Measurements from ENCODE around the gene ARHGAP45.
A peak's percentile ranks its signal among the peaks of the same experiment; 100 is the strongest.

ARHGAP45 gene

DNA sequence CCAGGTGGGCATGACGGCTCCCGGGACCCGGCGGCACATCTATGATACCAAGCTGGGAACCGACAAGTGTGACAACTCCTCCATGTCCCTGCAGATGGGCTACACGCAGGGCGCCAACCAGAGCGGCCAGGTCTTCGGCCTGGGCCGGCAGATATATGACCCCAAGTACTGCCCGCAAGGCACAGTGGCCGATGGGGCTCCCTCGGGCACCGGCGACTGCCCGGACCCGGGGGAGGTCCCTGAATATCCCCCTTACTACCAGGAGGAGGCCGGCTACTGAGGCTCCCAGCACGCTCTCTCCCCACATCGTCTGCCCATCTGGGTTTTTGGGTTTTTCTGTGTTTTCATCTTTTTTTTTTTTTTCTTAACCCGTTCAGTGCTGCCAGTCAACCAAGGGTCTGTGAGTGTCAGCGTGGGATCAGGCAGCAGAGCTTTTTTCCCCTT is 29.3 kb upstream of the ARHGAP45 start:
- H3K4me1 ChIP-seq (ENCODE audit: control extremely low read depth in 1 of 4, control insufficient read depth in 4 of 4, insufficient read depth in 4 of 4, low read length in 3 of 4) = peaks cover 6 to 46% (median 44%) of the 10 kb centered on the region in 4 experiments
- H3K36me3 ChIP-seq (ENCODE audit: control insufficient read depth in 4 of 4, insufficient read depth in 4 of 4, low read length in 3 of 4) = peaks cover 0 to 31% (median 19%) of the 10 kb centered on the region in 4 experiments
- 70% methylated on average over 15 of the region's 22 CpGs for WGBS (ENCODE audit: insufficient coverage)
- ChIA-PET POLR2A (interaction anchor here (0.6 to 1.4 kb wide), 5 partner anchors 9 to 1587 kb away, joined by 3 to 4 read pairs (median 3); partner anchors contain the start of genes ARHGAP45 and CNN2), CTCF (interaction anchor here (0.9 to 7.2 kb wide), 4 partner anchors 9 to 56 kb away, joined by 3 to 44 read pairs (median 3); partner anchors contain the start of gene CNN2)
- H3K4me3 ChIP-seq (ENCODE audit: control insufficient read depth in 1 of 7, extremely low read depth in 1 of 7, insufficient read depth in 4 of 7, low read depth in 2 of 7, low read length in 6 of 7) = peak overlapping the region in 4 of 7 experiments; percentile 27 to 57 (median 45)
- no peaks in the 10 kb centered on the region for H3K9me3 ChIP-seq (ENCODE audit: control extremely low read depth in 1 of 5, control insufficient read depth in 4 of 5, insufficient read depth in 2 of 5, low read depth in 1 of 5, low read length in 4 of 5)
- peak overlapping the region in 1 of 2 experiments; percentile 74 for H3K27ac ChIP-seq (ENCODE audit: insufficient read depth in 1 of 2, low read depth in 1 of 2, low read length in 2 of 2, poor library complexity in 1 of 2, severe bottlenecking in 2 of 2)
- no peak for DNase-seq
- no peaks in the 10 kb centered on the region for H3K27me3 ChIP-seq (replicated peaks in 2 of 5; ENCODE audit: control insufficient read depth in 4 of 5, insufficient read depth in 5 of 5, low read length in 4 of 5)

DNA sequence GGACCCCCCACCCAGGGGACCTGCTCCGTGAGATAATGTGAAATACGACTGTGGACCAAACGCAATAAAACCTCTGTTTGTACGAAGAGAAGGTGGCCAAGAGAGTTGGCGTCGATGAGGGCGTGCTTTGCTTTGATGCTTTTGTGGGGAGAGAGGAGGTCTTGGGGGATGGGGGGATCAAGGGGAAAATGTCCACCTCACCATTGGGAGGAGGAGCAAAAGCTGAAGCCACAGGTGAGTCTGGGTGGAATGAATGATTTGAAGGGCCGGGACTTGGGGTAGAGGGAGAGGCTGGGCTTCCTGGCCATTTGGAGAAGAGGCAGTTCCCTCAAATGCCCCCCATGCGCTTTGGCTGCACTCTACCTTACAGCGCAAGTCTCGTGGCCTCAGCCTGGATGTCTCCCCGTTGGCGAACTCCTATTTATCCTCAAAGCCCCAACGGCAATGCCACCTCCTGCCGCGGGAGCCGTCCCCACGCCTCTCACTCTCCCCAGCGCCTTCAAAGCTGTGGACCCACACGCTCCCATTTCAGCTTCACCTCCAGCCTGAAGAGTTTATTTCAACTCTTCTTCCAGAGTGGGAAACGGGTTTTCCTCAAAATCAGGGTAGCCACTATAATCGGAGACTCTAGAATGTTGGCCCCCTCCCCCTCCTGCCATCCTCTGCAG is 27.9 kb upstream of the ARHGAP45 start:
- H3K27me3 ChIP-seq (replicated peaks in 2 of 5; ENCODE audit: control insufficient read depth in 4 of 5, insufficient read depth in 5 of 5, low read length in 4 of 5) = no peaks in the 10 kb centered on the region
- H3K36me3 ChIP-seq (ENCODE audit: control insufficient read depth in 4 of 4, insufficient read depth in 4 of 4, low read length in 3 of 4) = peaks cover 0 to 25% (median 12%) of the 10 kb centered on the region in 4 experiments
- H3K9me3 ChIP-seq (ENCODE audit: control extremely low read depth in 1 of 5, control insufficient read depth in 4 of 5, insufficient read depth in 2 of 5, low read depth in 1 of 5, low read length in 4 of 5) = no peaks in the 10 kb centered on the region
- ChIA-PET POLR2A (interaction anchor here (0.8 to 1.4 kb wide), 4 partner anchors 13 to 28 kb away, joined by 3 read pairs; partner anchors contain the start of genes ARHGAP45, CNN2 and RNU6-2), CTCF (interaction anchor here (1.0 to 7.2 kb wide), 3 partner anchors 11 to 50 kb away, joined by 3 to 44 read pairs (median 18); partner anchors contain the start of genes ARHGAP45 and CNN2)
- no peak for DNase-seq
- WGBS (ENCODE audit: insufficient coverage) = 78% methylated on average over 18 of the region's 22 CpGs
- H3K27ac ChIP-seq (ENCODE audit: insufficient read depth in 1 of 2, low read depth in 1 of 2, low read length in 2 of 2, poor library complexity in 1 of 2, severe bottlenecking in 2 of 2) = no peak overlapping the region
- H3K4me1 ChIP-seq (ENCODE audit: control extremely low read depth in 1 of 4, control insufficient read depth in 4 of 4, insufficient read depth in 4 of 4, low read length in 3 of 4) = peaks cover 6 to 46% (median 44%) of the 10 kb centered on the region in 4 experiments
- peak overlapping the region in 5 of 7 experiments; percentile 15 to 80 (median 74) for H3K4me3 ChIP-seq (ENCODE audit: control insufficient read depth in 1 of 7, extremely low read depth in 1 of 7, insufficient read depth in 4 of 7, low read depth in 2 of 7, low read length in 6 of 7)

DNA sequence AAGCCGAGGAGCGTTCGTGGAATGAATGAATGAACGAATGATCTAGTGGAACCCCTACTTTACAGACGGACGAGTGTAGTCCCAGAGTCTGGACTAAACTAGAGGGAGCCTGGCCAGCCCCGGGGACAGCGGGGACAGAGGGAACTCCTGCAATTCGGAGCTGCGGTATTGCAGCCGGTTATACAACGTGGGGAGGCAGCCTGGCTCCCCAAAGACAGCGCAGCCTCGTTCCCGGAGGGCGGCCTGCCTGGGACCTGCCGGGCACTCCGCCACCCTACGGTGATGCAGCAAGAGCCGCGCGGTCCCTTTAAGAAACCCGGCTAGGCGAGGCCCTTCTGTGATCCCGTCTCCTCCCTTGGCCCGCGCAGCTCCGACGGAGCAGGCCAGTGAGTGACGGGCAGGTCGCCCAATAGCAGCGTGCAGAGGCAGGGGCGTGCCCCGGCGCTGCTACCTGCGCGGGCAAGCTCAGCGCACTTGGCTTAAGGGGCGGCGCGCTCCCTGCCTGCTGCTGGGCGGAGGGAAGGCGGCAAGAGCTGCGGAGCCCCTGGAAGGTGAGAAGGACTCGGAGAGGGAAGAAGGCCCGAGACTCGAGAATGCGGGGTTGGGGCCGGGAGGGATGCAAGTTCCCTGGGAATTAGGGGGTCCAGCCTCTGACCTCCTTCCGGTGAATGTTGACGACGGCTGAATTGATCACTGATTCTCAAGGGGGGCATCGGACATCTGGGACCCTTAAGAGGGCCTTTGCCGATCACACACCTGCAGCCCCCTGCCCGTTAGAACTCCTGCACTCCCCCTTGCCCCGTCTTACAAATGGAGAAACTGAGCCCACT is 27.1 kb upstream of the ARHGAP45 start, which contains the start of gene ABCA7:
ABCA7 (plus strand) TSS at position 462 of the 830 bp plus-strand sequence. CDS start 1,255 bp downstream, outside the sequence.
- WGBS (ENCODE audit: insufficient coverage) = 3% methylated on average over 55 of the region's 56 CpGs
- Histone ChIP-seq H3K27me3 (replicated peaks in 2 of 5; ENCODE audit: control insufficient read depth in 4 of 5, insufficient read depth in 5 of 5, low read length in 4 of 5) (no peaks in the 10 kb centered on the region), H3K4me1 (ENCODE audit: control extremely low read depth in 1 of 4, control insufficient read depth in 4 of 4, insufficient read depth in 4 of 4, low read length in 3 of 4) (peaks cover 6 to 46% (median 44%) of the 10 kb centered on the region in 4 experiments), H3K27ac (ENCODE audit: insufficient read depth in 1 of 2, low read depth in 1 of 2, low read length in 2 of 2, poor library complexity in 1 of 2, severe bottlenecking in 2 of 2) (no peak within 1 kb of the TSS), H3K36me3 (ENCODE audit: control insufficient read depth in 4 of 4, insufficient read depth in 4 of 4, low read length in 3 of 4) (peaks cover 0 to 30% (median 12%) of the 10 kb centered on the region in 4 experiments), H3K4me3 (ENCODE audit: control insufficient read depth in 1 of 7, extremely low read depth in 1 of 7, insufficient read depth in 4 of 7, low read depth in 2 of 7, low read length in 6 of 7) (peak within 1 kb of the TSS; percentile 23 to 80 (median 74)), H3K9me3 (ENCODE audit: control extremely low read depth in 1 of 5, control insufficient read depth in 4 of 5, insufficient read depth in 2 of 5, low read depth in 1 of 5, low read length in 4 of 5) (no peaks in the 10 kb centered on the region)
- peak; percentile 97 to 99 (median 98) for DNase-seq
- ChIA-PET POLR2A (interaction anchor here (0.8 to 1.4 kb wide), 4 partner anchors 13 to 27 kb away, joined by 3 read pairs; partner anchors contain the start of genes ARHGAP45, CNN2 and RNU6-2), CTCF (interaction anchor here (1.0 to 7.2 kb wide), 3 partner anchors 12 to 49 kb away, joined by 3 to 44 read pairs (median 18); partner anchors contain the start of genes ARHGAP45 and CNN2)

DNA sequence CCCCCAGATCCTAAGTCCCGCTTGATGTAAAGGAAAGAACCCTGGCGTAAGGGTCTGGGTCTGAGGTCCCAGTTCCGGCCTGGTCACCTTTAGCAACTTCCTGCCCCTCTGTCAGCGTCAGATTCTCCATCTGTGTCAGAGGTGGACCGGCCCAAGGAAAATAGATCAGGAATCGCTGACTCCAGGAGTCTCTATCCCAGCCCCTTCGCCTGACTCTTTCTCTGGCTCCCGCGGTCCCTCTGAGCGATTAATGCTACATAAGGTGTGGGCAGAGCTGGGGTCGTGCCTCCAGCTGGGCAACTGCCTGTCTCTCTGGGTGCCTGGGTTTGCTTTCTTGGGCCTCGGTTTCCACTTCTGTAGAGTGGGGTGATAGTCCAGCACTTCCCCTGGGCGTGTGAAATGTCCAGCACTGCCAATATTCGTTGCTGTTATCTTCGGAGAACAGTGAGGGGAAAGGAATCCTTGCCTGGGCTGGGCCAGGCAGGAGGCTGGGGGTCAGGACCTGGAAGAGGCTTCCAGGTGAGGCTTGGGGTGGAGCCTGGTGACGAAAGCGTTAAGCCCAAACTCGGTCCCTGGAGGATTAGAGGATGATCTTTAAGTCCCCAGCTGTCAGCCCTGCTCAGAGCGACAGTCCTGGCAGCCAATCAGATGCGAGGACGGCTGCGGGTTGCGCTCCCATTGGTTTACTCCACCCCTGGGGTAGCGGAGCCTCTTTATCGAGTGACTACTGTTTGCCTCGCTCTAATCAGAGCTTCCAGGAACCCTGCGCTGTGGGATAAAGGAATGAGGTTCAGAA is 26.3 kb upstream of the ARHGAP45 start:
- ChIA-PET CTCF (interaction anchor here (0.8 to 7.2 kb wide), 5 partner anchors 13 to 25 kb away, joined by 3 to 44 read pairs (median 4); partner anchors contain the start of genes ARHGAP45 and CNN2), POLR2A (interaction anchor here (0.8 to 1.6 kb wide), 2 partner anchors 14 to 24 kb away, joined by 3 to 4 read pairs; no protein-coding TSS in a partner anchor)
- DNase-seq = peak; percentile 88 to 93 (median 93)
- no peak overlapping the region for H3K27ac ChIP-seq (ENCODE audit: insufficient read depth in 1 of 2, low read depth in 1 of 2, low read length in 2 of 2, poor library complexity in 1 of 2, severe bottlenecking in 2 of 2)
- H3K36me3 ChIP-seq (ENCODE audit: control insufficient read depth in 4 of 4, insufficient read depth in 4 of 4, low read length in 3 of 4) = peaks cover 0 to 27% (median 10%) of the 10 kb centered on the region in 4 experiments
- H3K4me1 ChIP-seq (ENCODE audit: control extremely low read depth in 1 of 4, control insufficient read depth in 4 of 4, insufficient read depth in 4 of 4, low read length in 3 of 4) = peaks cover 6 to 46% (median 44%) of the 10 kb centered on the region in 4 experiments
- peak overlapping the region; percentile 23 to 80 (median 74) for H3K4me3 ChIP-seq (ENCODE audit: control insufficient read depth in 1 of 7, extremely low read depth in 1 of 7, insufficient read depth in 4 of 7, low read depth in 2 of 7, low read length in 6 of 7)
- no peaks in the 10 kb centered on the region for H3K9me3 ChIP-seq (ENCODE audit: control extremely low read depth in 1 of 5, control insufficient read depth in 4 of 5, insufficient read depth in 2 of 5, low read depth in 1 of 5, low read length in 4 of 5)
- WGBS (ENCODE audit: insufficient coverage) = 3% methylated on average over 25 of the region's 27 CpGs
- H3K27me3 ChIP-seq (replicated peaks in 2 of 5; ENCODE audit: control insufficient read depth in 4 of 5, insufficient read depth in 5 of 5, low read length in 4 of 5) = no peaks in the 10 kb centered on the region

DNA sequence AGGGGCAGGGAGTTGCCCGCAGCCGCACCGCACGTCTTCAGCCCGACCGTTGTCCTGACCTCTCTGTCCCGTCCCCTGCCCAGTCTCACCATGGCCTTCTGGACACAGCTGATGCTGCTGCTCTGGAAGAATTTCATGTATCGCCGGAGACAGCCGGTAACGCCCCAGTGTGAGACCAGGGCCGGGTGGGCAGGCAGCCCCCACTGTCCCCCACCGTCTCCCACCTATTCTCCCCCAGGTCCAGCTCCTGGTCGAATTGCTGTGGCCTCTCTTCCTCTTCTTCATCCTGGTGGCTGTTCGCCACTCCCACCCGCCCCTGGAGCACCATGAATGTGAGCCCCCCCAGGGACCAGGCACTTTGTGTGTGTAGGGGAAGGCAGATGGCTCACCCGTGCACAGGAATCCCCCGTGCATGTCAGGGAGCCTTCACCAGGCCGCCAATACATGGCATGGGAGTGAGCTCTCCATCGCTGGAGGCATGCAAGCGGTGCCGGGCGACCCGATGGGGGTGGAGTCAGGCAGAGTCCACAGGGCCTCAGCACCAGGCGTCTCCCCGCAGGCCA is 25.6 kb upstream of the ARHGAP45 start:
- Histone ChIP-seq H3K4me3 (ENCODE audit: control insufficient read depth in 1 of 7, extremely low read depth in 1 of 7, insufficient read depth in 4 of 7, low read depth in 2 of 7, low read length in 6 of 7) (peak overlapping the region in 6 of 7 experiments; percentile 33 to 80 (median 76)), H3K4me1 (ENCODE audit: control extremely low read depth in 1 of 4, control insufficient read depth in 4 of 4, insufficient read depth in 4 of 4, low read length in 3 of 4) (peaks cover 6 to 46% (median 44%) of the 10 kb centered on the region in 4 experiments), H3K9me3 (ENCODE audit: control extremely low read depth in 1 of 5, control insufficient read depth in 4 of 5, insufficient read depth in 2 of 5, low read depth in 1 of 5, low read length in 4 of 5) (no peaks in the 10 kb centered on the region), H3K27ac (ENCODE audit: insufficient read depth in 1 of 2, low read depth in 1 of 2, low read length in 2 of 2, poor library complexity in 1 of 2, severe bottlenecking in 2 of 2) (no peak overlapping the region), H3K36me3 (ENCODE audit: control insufficient read depth in 4 of 4, insufficient read depth in 4 of 4, low read length in 3 of 4) (peaks cover 0 to 27% (median 5%) of the 10 kb centered on the region in 4 experiments), H3K27me3 (replicated peaks in 2 of 5; ENCODE audit: control insufficient read depth in 4 of 5, insufficient read depth in 5 of 5, low read length in 4 of 5) (no peaks in the 10 kb centered on the region)
- DNase-seq = no peak
- ChIA-PET CTCF (interaction anchor here (0.8 to 7.2 kb wide), 4 partner anchors 13 to 23 kb away, joined by 3 to 44 read pairs (median 4); partner anchors contain the start of gene CNN2), POLR2A (interaction anchor here (1.6 kb wide), 1 partner anchor 24 kb away, joined by 4 read pairs; no protein-coding TSS in a partner anchor)
- WGBS (ENCODE audit: insufficient coverage) = 52% methylated on average over 25 of the region's 26 CpGs
